ENCODE measurements around the gene RTL10.

DNA sequence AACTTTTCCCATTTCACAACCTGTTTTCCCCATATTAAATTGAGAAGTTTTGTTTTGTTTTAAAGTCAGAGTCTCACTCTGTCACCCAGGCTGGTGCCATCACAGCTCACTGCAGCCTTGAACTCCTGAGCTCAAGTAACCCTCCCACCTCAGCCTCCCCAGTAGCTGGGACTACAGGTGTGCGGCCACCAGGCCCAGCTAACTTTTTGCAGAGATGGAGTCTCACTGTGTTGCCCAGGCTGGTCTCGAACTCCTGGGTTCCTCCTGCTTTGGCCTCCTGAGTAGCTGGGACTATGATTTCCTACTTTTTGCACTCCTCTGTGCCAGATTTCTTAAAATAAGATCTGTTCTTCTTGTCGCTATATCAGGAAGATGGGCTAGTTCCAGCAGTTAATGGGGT, 44.9 kb downstream of the RTL10 start:
- TF ChIP-seq, protein P1, sequence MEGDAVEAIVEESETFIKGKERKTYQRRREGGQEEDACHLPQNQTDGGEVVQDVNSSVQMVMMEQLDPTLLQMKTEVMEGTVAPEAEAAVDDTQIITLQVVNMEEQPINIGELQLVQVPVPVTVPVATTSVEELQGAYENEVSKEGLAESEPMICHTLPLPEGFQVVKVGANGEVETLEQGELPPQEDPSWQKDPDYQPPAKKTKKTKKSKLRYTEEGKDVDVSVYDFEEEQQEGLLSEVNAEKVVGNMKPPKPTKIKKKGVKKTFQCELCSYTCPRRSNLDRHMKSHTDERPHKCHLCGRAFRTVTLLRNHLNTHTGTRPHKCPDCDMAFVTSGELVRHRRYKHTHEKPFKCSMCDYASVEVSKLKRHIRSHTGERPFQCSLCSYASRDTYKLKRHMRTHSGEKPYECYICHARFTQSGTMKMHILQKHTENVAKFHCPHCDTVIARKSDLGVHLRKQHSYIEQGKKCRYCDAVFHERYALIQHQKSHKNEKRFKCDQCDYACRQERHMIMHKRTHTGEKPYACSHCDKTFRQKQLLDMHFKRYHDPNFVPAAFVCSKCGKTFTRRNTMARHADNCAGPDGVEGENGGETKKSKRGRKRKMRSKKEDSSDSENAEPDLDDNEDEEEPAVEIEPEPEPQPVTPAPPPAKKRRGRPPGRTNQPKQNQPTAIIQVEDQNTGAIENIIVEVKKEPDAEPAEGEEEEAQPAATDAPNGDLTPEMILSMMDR (conservative IDR thresholded peaks at IDR 0.05): no peak
- no peak for TF ChIP-seq ZFX (IDR thresholded peaks at IDR 0.05)
